Naive B cell (primary cell): ENCODE results near the gene MAB21L3. TPM values are rescaled to one million over a fixed set of nuclear protein-coding genes. Genes with fewer than 3 reads are reported as not detected.

ENCODE experiments used
- ATAC-seq, 2 donors: fragments of 150-1000 bp; cut with Tn5 transposase; 2 replicates each; pipeline ENCODE4 v1.10.0; 2021; ENCODE audit warnings: low read depth in 2 of 2, mild to moderate bottlenecking in 2 of 2, moderate library complexity in 2 of 2
- DNase-seq: peaks from one replicate; pipeline ENCODE4 v3.0.0; 2022
- H3K27ac Mint-ChIP-seq, 6 donors: one replicate each; pipeline ENCODE4 v1.8.0; 2020 to 2022; ENCODE audit warnings: mild to moderate bottlenecking in 6 of 6, mixed read lengths in 6 of 6, moderate library complexity in 5 of 6, inconsistent platforms in 2 of 6
- H3K27me3 Mint-ChIP-seq, 3 donors: one replicate each; pipeline ENCODE4 v1.8.0; 2021 to 2022; ENCODE audit warnings: mixed read lengths in 3 of 3, mild to moderate bottlenecking in 1 of 3
- H3K36me3 Mint-ChIP-seq, 2 donors: one replicate each; pipeline ENCODE4 v1.8.0; 2020 to 2022; ENCODE audit warnings: mixed read lengths in 2 of 2, inconsistent platforms in 1 of 2, mild to moderate bottlenecking in 1 of 2
- H3K4me1 Mint-ChIP-seq, 3 donors: one replicate each; pipeline ENCODE4 v1.8.0; 2020 to 2022; ENCODE audit warnings: mixed read lengths in 3 of 3, inconsistent platforms in 1 of 3, mild to moderate bottlenecking in 1 of 3, moderate library complexity in 1 of 3
- H3K4me3 Mint-ChIP-seq, 8 donors: one replicate each; pipeline ENCODE4 v1.8.0; 2020 to 2022; ENCODE audit warnings: mild to moderate bottlenecking in 8 of 8, mixed read lengths in 8 of 8, moderate library complexity in 8 of 8, inconsistent platforms in 2 of 8
- H3K9me3 Mint-ChIP-seq, 7 donors: one replicate each; pipeline ENCODE4 v1.8.0; 2020 to 2022; ENCODE audit warnings: mixed read lengths in 7 of 7, mild to moderate bottlenecking in 5 of 7, inconsistent platforms in 2 of 7, moderate library complexity in 1 of 7
- polyA plus RNA-seq, 6 donors: library from polyadenylated mRNA; unstranded; fragments of 300-500 nt; fragmentation: Illumina TruSeq; gene quantifications; one replicate each; pipeline ENCODE4 v1.2.3, GENCODE V29; 2021; ENCODE audit warnings: low read depth in 6 of 6

Gene MAB21L3
- polyA plus RNA-seq, 6 donors from 2014 or later, result 0.08 TPM; not detected in 5

DNA sequence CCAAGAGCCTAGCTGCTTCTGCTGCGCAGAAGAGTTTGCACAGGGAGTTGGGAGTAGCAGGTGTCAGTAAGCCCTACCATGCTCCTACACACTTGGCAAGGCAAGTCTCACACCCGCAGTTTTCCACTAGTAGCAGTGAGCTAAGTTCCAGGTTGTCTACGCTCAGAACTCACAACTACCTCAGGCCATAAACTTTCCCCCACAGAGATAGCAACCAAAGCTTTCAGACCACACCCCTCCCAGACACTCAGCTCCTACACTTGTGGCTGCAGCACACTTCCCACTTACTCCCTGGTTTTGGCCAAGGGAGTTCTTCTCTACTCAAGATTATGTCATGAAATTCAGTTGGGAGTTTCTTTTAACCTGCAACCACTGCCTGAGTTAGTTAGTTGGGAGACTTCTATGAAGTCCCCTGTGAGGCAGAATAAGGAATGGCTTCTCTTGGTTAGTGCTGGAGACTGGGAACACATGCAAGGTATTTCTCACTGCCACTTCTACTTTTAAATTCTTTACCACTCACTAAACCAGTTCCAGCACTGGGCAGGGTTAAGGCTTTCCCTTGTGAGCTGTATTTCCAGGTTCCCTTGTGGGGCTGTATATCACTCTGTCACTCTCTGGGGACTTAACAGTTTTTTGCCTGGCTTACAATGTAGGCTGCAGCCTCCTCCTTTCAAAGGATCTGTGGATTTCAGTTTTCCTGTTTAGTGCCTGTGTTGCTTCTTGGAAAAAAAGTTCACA, 18.3 kb upstream of the MAB21L3 start:
- H3K9me3 Mint-ChIP-seq, result peaks cover 22 to 89% (median 38%) of the 10 kb centered on the region in 7 donors

DNA sequence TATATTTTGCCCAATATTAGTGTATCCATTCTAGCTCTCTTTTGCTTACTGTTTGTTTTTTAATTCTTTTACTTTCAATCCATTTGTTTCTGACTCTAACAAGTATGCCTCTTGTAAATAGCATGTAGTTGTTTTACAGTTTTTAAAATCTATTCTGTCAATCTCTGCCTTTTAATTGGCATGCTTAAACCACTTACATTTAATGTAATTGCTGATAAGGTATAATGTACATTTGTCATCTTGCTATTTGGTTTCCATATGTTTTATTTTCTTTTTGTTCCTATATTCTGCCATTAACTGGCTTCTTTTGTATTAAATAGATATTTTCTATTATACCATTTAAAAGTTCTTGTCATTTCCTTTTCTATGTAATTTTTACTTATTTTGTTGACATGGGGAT, 16.2 kb upstream of the MAB21L3 start:
- Mint-ChIP-seq H3K36me3 (peaks cover 14 to 16% of the 10 kb centered on the region in 2 donors), H3K4me3 (no peak overlapping the region), H3K9me3 (peaks cover 12 to 68% (median 23%) of the 10 kb centered on the region in 7 donors), H3K27ac (no peak overlapping the region), H3K4me1 (no peaks in the 10 kb centered on the region), H3K27me3 (peaks cover 8 to 23% (median 13%) of the 10 kb centered on the region in 3 donors)
- DNase-seq (no peak), ATAC-seq (no peak)

More for the DNA sequence above, 18.3 kb upstream of the MAB21L3 start:
- Mint-ChIP-seq H3K4me3 (no peak overlapping the region), H3K4me1 (no peaks in the 10 kb centered on the region), H3K36me3 (peaks cover 32 to 35% of the 10 kb centered on the region in 2 donors), H3K27me3 (peaks cover 15 to 21% (median 18%) of the 10 kb centered on the region in 3 donors), H3K27ac (no peak overlapping the region)
- ATAC-seq (no peak), DNase-seq (no peak)

DNA sequence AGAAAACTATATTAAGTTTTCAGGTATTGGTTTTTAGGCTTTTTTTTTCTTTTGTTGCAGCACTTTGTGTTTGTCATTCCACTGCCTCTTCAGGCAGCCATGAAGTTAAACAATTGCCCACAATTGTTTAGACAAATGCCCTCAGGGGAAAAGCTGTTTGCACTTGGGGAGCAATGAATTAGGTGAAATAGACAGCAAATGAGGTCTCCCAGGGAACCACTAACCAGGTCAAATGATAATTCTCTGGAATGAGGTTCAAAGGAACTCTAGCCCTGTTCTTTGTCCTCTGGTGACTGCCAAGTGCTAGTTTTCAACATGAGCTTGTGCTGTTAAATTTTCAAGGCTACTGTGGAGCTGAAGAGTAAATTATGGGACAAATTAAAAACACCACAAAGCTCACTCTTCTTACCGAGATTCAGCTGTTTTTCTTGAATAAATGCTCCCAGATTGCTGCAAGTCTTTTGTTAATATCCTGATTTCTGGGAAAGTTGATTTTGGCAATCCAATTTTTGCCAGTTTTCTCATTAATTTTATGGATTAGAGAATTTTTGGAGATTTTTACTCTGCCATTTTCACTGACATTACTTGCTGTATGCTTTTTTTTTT, 15.1 kb upstream of the MAB21L3 start:
- Mint-ChIP-seq H3K9me3 (peaks cover 7 to 57% (median 14%) of the 10 kb centered on the region in 7 donors), H3K4me1 (no peaks in the 10 kb centered on the region), H3K36me3 (peaks cover 8 to 9% of the 10 kb centered on the region in 2 donors), H3K4me3 (no peak overlapping the region), H3K27me3 (peaks cover 8 to 25% (median 13%) of the 10 kb centered on the region in 3 donors), H3K27ac (no peak overlapping the region)
- ATAC-seq, result no peak
- DNase-seq, result no peak

DNA sequence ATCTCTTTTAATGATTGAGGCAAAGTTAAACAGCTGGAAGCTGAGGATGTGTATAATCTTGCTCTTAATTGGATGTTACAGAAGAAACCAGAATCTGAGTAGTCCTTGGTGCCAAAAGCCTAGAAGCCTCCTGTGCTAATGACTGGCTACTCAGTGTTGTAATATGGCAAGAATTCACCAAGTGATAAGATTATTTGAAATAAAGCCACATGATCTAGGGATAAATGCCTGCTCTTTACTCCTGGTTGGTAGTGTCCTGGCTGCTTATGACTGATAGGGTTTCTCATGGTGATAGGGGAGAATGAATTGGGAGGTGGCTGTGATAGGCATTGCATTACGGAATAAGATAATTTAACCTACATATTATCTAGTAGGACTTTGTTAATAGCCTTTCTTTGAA, 13.6 kb upstream of the MAB21L3 start:
- no peak for ATAC-seq
- Mint-ChIP-seq H3K9me3 (peaks cover 7 to 44% (median 14%) of the 10 kb centered on the region in 7 donors), H3K27me3 (peaks cover 11 to 31% (median 15%) of the 10 kb centered on the region in 3 donors), H3K4me3 (no peak overlapping the region), H3K36me3 (peaks cover 8 to 9% of the 10 kb centered on the region in 2 donors), H3K27ac (no peak overlapping the region), H3K4me1 (no peaks in the 10 kb centered on the region)
- no peak for DNase-seq

DNA sequence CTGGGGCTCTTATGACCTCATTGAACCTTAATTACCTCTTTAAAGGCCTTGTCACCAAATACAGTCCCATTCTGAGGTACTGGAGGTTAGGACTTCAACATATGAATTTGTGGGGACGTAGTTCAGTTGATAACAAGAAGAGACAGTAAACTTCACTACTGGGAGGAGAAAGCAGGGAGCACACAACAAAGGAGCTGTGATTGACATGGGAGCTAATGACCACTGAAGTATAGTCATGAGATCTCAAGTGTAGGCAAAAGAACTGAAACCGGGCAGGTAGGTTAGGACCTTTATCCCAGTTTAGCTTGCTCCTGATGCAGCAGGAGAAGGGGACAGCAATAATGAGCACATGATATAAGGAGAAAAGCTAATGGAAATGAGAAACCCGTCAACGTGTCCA, 11.8 kb upstream of the MAB21L3 start:
- H3K27ac Mint-ChIP-seq, result no peak overlapping the region
- ATAC-seq, result no peak
- no peak overlapping the region for H3K4me3 Mint-ChIP-seq
- H3K36me3 Mint-ChIP-seq, result peaks cover 2 to 8% of the 10 kb centered on the region in 2 donors
- no peaks in the 10 kb centered on the region for H3K4me1 Mint-ChIP-seq
- peaks cover 6 to 24% (median 12%) of the 10 kb centered on the region in 3 donors for H3K27me3 Mint-ChIP-seq
- no peak for DNase-seq
- H3K9me3 Mint-ChIP-seq, result peaks cover 4 to 27% (median 13%) of the 10 kb centered on the region in 7 donors

DNA sequence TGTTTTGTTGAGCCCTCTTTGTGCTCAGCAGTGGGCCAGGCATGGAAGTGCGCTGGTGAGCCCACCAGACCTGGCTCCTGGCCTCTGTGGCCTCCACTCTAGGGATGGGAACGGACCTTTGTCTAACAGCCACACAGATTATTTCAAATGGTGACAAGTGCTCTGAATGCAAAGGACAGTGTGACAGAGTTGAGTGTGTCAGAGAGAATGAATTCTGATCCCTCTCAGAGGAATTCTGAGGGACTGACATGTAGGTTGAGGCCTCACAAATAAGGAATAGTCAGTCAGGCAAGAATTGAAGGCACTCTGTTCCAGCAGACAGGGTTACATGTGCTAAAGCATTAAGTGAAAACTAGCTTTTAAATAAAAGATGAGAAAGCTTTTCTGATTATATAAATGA, 11.3 kb upstream of the MAB21L3 start:
- Mint-ChIP-seq H3K27ac (no peak overlapping the region), H3K9me3 (peaks cover 3 to 21% (median 12%) of the 10 kb centered on the region in 7 donors), H3K4me1 (no peaks in the 10 kb centered on the region), H3K4me3 (no peak overlapping the region), H3K36me3 (peaks cover 0 to 8% of the 10 kb centered on the region in 2 donors), H3K27me3 (peaks cover 6 to 24% (median 12%) of the 10 kb centered on the region in 3 donors)
- ATAC-seq, result no peak
- DNase-seq, result no peak

DNA sequence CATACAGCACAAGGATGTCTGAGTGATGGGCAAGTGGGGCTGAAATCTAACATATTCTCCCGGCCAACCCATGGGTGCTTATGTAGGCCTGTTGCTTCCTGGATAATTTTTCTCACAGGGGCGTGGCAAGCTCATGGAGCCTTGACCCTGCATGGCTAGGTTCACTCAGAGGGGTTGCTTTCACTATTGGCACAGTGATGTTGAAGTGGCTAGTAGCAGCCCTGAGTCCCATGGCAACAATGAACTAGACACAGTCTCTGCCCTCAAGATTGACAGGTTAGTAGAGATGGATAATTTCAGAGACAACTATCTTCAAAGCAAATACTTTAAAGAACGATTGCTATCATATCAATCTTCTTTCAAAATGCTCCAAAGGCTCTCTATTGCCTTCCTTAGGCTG, 6.5 kb upstream of the MAB21L3 start:
- Mint-ChIP-seq H3K9me3 (no peaks in the 10 kb centered on the region), H3K4me3 (no peak overlapping the region), H3K4me1 (no peaks in the 10 kb centered on the region), H3K36me3 (no peaks in the 10 kb centered on the region), H3K27me3 (peaks cover 8 to 20% (median 8%) of the 10 kb centered on the region in 3 donors), H3K27ac (no peak overlapping the region)
- ATAC-seq, result no peak
- DNase-seq, result no peak

DNA sequence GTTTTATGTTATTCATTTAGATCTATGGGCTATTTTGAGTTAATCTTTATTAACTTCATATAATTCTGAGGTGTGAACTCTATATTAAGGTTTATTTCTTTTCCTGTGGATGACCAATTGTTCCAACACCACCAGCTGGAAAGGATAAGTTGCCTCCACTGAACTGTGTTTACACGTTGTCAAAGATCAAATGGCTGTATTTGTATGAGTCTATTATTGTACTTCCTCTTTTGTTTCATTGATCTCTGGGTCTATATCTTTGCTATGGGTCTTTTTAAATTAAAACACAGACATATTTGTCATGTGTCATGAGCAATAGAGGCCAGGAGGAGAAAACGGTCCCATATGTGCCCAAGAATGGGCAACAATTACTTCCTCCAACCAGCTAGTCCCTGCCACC, 5.2 kb upstream of the MAB21L3 start:
- no peaks in the 10 kb centered on the region for H3K9me3 Mint-ChIP-seq
- H3K27ac Mint-ChIP-seq, result no peak overlapping the region
- DNase-seq, result no peak
- no peak for ATAC-seq
- H3K4me1 Mint-ChIP-seq, result no peaks in the 10 kb centered on the region
- no peaks in the 10 kb centered on the region for H3K36me3 Mint-ChIP-seq
- no peak overlapping the region for H3K4me3 Mint-ChIP-seq
- peaks cover 7 to 22% (median 12%) of the 10 kb centered on the region in 3 donors for H3K27me3 Mint-ChIP-seq

DNA sequence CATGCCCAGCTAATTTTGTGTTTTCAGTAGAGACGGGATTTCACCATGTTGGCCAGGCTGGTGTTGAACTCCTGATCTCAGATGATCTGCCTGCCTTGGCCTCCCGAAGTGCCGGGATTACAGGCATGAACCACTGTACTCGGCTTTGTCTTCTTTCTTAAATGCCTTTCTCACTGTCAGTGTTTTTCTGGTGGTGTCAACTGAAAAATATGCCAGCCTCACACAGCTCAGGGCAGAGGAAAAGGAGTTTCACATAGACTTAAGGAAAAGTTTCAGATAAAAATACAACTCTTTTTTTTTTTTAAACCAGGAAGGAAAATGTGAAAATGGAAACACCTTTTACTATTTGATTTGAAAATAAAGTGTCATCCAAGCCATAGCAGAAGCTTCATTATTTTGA, 4.6 kb upstream of the MAB21L3 start:
- no peaks in the 10 kb centered on the region for H3K4me1 Mint-ChIP-seq
- peaks cover 7 to 18% (median 7%) of the 10 kb centered on the region in 3 donors for H3K27me3 Mint-ChIP-seq
- H3K9me3 Mint-ChIP-seq, result no peaks in the 10 kb centered on the region
- H3K27ac Mint-ChIP-seq, result no peak overlapping the region
- H3K36me3 Mint-ChIP-seq, result no peaks in the 10 kb centered on the region
- ATAC-seq (no peak), DNase-seq (no peak)
- H3K4me3 Mint-ChIP-seq, result no peak overlapping the region

DNA sequence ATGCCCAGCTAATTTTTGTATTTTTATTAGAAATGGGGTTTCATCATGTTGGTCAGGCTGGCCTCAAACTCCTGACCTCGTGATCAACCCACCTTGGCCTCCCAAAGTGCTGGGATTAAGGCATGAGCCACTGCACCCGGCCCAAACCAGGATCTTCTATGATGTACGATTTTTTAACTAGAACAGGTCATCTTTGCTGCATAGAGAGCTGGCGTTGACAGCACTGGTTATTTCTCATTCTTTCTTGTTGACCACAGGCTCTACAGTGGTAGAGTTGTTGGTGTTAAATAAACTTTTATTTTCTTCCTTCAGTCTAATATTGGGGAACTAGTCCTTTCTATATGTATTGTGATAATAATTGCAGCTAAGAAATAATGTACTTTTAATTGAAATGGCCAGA, 3.8 kb upstream of the MAB21L3 start:
- H3K9me3 Mint-ChIP-seq, result no peaks in the 10 kb centered on the region
- no peak for ATAC-seq

DNA sequence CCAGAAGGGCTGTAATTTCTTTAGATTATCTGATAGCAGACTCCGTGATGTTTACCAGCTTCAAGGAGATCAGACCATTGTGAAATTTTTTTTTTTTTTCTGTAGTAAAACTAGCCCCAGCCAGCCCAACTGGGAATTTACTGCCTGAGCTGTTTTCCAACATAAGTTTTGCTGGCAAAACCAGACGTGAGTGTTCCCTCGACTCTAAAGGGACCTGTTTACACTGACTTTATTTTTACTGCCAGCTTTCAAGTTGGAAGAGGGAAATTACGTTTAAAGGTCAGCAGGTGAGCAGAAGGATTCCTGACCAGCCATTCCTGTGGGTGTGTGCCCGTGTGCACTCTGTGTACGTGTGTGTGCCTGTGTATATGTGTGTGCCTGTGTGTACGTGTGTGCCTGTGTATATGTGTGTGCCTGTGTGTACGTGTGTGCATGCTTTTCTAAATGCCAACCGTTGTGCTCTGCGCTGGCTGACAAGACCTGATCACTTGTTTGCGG, 374 bp downstream of the MAB21L3 start:
- no peak for ATAC-seq
- Mint-ChIP-seq H3K27ac (no peak overlapping the region), H3K4me3 (no peak overlapping the region), H3K36me3 (no peaks in the 10 kb centered on the region), H3K4me1 (no peaks in the 10 kb centered on the region), H3K27me3 (peaks cover 12 to 31% (median 13%) of the 10 kb centered on the region in 3 donors), H3K9me3 (no peaks in the 10 kb centered on the region)
- DNase-seq, result no peak

More for the DNA sequence above, 3.8 kb upstream of the MAB21L3 start:
- H3K27ac Mint-ChIP-seq, result no peak overlapping the region
- H3K4me1 Mint-ChIP-seq, result no peaks in the 10 kb centered on the region
- H3K36me3 Mint-ChIP-seq, result no peaks in the 10 kb centered on the region
- H3K27me3 Mint-ChIP-seq, result peaks cover 11 to 17% (median 12%) of the 10 kb centered on the region in 3 donors
- H3K4me3 Mint-ChIP-seq, result no peak overlapping the region
- DNase-seq, result no peak

DNA sequence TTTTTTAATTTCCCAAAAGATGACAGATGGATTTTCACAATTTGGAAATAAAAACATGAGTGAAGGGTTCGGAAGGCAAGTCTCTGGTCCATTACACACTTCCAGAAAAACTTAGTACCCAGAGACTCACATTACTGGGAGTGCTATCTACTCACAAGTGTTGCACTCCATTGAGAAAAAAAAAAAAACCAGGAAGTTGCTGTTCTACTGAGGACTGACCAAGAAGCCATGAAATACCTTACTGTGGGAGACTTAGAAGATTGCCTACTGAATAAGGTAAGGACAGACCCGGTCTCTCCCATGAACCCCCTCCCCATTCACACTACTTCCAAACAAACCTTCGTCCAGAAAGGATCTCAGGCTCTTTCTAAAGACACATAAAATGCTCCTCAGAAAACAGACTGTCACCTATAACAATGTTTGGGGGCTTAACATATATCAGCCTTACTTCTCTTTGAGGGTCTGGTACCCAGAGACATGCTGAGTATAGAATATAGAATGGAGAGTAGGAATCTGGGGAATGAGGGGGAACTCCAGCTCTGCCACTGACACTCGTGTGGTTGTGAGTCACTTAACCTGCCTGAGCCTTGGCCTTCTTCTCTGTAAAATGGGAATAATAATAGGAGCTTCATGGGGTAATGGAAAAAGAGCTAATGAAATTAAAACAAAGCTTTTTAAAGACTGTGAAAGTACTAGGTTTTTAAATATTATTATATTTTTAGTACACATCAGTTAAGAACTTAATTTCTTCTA, 1.4 kb downstream of the MAB21L3 start:
- no peak overlapping the region for H3K27ac Mint-ChIP-seq
- ATAC-seq (no peak), DNase-seq (no peak)
- H3K27me3 Mint-ChIP-seq, result peaks cover 16 to 36% (median 19%) of the 10 kb centered on the region in 3 donors
- H3K9me3 Mint-ChIP-seq, result no peaks in the 10 kb centered on the region
- no peaks in the 10 kb centered on the region for H3K36me3 Mint-ChIP-seq
- H3K4me1 Mint-ChIP-seq, result no peaks in the 10 kb centered on the region
- no peak overlapping the region for H3K4me3 Mint-ChIP-seq

DNA sequence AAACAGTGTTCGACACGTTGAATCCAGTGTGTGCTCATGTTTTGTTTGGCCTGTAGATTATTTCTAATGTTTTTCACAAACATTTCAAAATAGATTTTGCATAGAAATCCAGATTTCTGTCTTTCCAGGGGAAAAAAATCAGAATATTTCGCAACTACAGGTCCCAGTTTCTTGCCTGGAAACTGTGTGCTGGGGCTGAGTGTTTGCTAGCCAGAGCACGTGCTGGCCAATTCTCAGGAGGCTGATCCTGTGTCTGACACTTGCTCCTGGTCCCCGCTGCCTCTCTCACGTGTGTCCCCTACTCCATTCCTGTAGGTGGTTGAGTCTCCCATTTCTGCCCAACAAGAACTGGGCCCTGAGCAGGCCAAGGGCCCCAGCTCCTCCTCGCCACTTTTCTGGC, 2.4 kb downstream of the MAB21L3 start:
- Mint-ChIP-seq H3K36me3 (no peaks in the 10 kb centered on the region), H3K9me3 (peaks cover 0 to 3% (median 0%) of the 10 kb centered on the region in 7 donors), H3K4me3 (no peak overlapping the region), H3K27ac (no peak overlapping the region), H3K4me1 (no peaks in the 10 kb centered on the region), H3K27me3 (peaks cover 18 to 37% (median 21%) of the 10 kb centered on the region in 3 donors)
- ATAC-seq (no peak), DNase-seq (no peak)
